Mesendoderm (in vitro differentiated cells): ENCODE data around the gene TCEAL9.

Experiments
- DNase-seq: peaks from one replicate; pipeline ENCODE4 v3.0.0; 2013
- H2AK5ac ChIP-seq: 2 replicates; pipeline ENCODE4 v1.6.1; 2013; ENCODE audit warnings: low read length, inconsistent platforms
- H2BK120ac ChIP-seq: 2 replicates; pipeline ENCODE4 v1.6.1; 2013; ENCODE audit warnings: low read depth, mild to moderate bottlenecking, low read length, moderate library complexity, mixed read lengths
- H2BK15ac ChIP-seq: replicated peaks from 2 replicates; pipeline ENCODE4 v1.6.1; 2013; ENCODE audit warnings: low read depth, mild to moderate bottlenecking, moderate library complexity
- H2BK5ac ChIP-seq: 2 replicates; pipeline ENCODE4 v1.6.1; 2013; ENCODE audit warnings: low read length, inconsistent platforms
- H3K18ac ChIP-seq: 2 replicates; pipeline ENCODE4 v1.6.1; 2013; ENCODE audit warnings: mild to moderate bottlenecking, low read length, mixed read lengths
- H3K23ac ChIP-seq: one replicate; pipeline ENCODE4 v1.6.1; 2013; ENCODE audit warnings: low read length
- H3K27ac ChIP-seq: 2 replicates; pipeline ENCODE4 v1.5.1; 2013; ENCODE audit warnings: low read depth, mild to moderate bottlenecking, inconsistent platforms, low read length, moderate library complexity
- H3K27me3 ChIP-seq: 2 replicates; pipeline ENCODE4 v1.6.1; 2013; ENCODE audit warnings: low read length, control low read depth, mild to moderate bottlenecking, inconsistent platforms; ENCODE audit not compliant: insufficient read depth, poor library complexity
- H3K36me3 ChIP-seq: 2 replicates; pipeline ENCODE4 v1.6.1; 2013; ENCODE audit warnings: low read length, inconsistent platforms; ENCODE audit not compliant: control insufficient read depth, insufficient read depth
- H3K4ac ChIP-seq: one replicate; pipeline ENCODE4 v1.6.1; 2013; ENCODE audit warnings: low read depth, mild to moderate bottlenecking, low read length, moderate library complexity
- H3K4me1 ChIP-seq: 2 replicates; pipeline ENCODE4 v1.6.1; 2013; ENCODE audit warnings: low read depth, low read length, inconsistent platforms; ENCODE audit not compliant: control insufficient read depth
- H3K4me2 ChIP-seq: 2 replicates; pipeline ENCODE4 v1.6.1; 2013; ENCODE audit warnings: low read length
- H3K4me3 ChIP-seq: 2 replicates; pipeline ENCODE4 v1.5.1; 2013; ENCODE audit warnings: mild to moderate bottlenecking, low read length
- H3K56ac ChIP-seq: one replicate; pipeline ENCODE4 v1.6.1; 2013; ENCODE audit warnings: low read length
- H3K79me1 ChIP-seq: 2 replicates; pipeline ENCODE4 v1.6.1; 2013; ENCODE audit warnings: low read length, inconsistent platforms
- H3K79me2 ChIP-seq: 2 replicates; pipeline ENCODE4 v1.6.1; 2013; ENCODE audit warnings: mild to moderate bottlenecking, low read length; ENCODE audit not compliant: control insufficient read depth, insufficient read depth
- H3K9ac ChIP-seq: 2 replicates; pipeline ENCODE4 v1.6.1; 2013; ENCODE audit warnings: low read length, inconsistent platforms
- H4K5ac ChIP-seq: one replicate; pipeline ENCODE4 v1.6.1; 2013; ENCODE audit warnings: low read length
- H4K8ac ChIP-seq: one replicate; pipeline ENCODE4 v1.6.1; 2013; ENCODE audit warnings: low read depth, mild to moderate bottlenecking, control low read depth, low read length, moderate library complexity
- WGBS: extraction: QIAGEN DNeasy Blood & Tissue Kit; methylation state at CpG from one replicate; pipeline ENCODE4 v1.1.7; 2013; ENCODE audit warnings: low lambda C conversion rate, missing lambda C conversion rate; ENCODE audit not compliant: insufficient coverage; ENCODE audit errors: extremely low coverage; 5-methylcytosine and 5-hydroxymethylcytosine counted together

The TCEAL9 gene

GRCh38 chrX:103362474-103362873 lies 6.2 kb downstream of the TCEAL9 start:
- Histone ChIP-seq H3K56ac (no peak overlapping the region), H3K4me1 (no peaks in the 10 kb centered on the region), H2BK5ac (no peak overlapping the region), H3K27me3 (no peaks in the 10 kb centered on the region), H3K4me3 (no peak overlapping the region), H3K9ac (no peak overlapping the region), H2AK5ac (no peak overlapping the region), H2BK15ac (no peak overlapping the region), H3K79me1 (no peaks in the 10 kb centered on the region), H3K23ac (no peak overlapping the region), H4K5ac (no peak overlapping the region), H3K36me3 (no peaks in the 10 kb centered on the region), H3K79me2 (no peaks in the 10 kb centered on the region), H3K4ac (no peak overlapping the region), H3K27ac (no peak overlapping the region), H2BK120ac (no peak overlapping the region), H3K18ac (no peak overlapping the region), H3K4me2 (no peak overlapping the region), H4K8ac (no peak overlapping the region)
- peak; percentile 89 for DNase-seq
- no CpG with 5 or more reads among the region's 1 CpG for WGBS

GRCh38 chrX:103363046-103363445 lies 6.7 kb downstream of the TCEAL9 start:
- Histone ChIP-seq H3K27ac (no peak overlapping the region), H2BK5ac (no peak overlapping the region), H3K36me3 (no peaks in the 10 kb centered on the region), H4K8ac (no peak overlapping the region), H3K79me2 (no peaks in the 10 kb centered on the region), H4K5ac (no peak overlapping the region), H3K23ac (no peak overlapping the region), H3K4ac (no peak overlapping the region), H2BK15ac (no peak overlapping the region), H2BK120ac (no peak overlapping the region), H3K56ac (no peak overlapping the region), H3K4me2 (no peak overlapping the region), H3K4me3 (no peak overlapping the region), H3K9ac (no peak overlapping the region), H3K79me1 (no peaks in the 10 kb centered on the region), H3K18ac (no peak overlapping the region), H3K27me3 (no peaks in the 10 kb centered on the region), H2AK5ac (no peak overlapping the region), H3K4me1 (no peaks in the 10 kb centered on the region)
- WGBS = no CpG with 5 or more reads among the region's 2 CpGs
- DNase-seq = no peak

GRCh38 chrX:103367502-103367901 lies 11.2 kb downstream of the TCEAL9 start:
- Histone ChIP-seq H2AK5ac (no peak overlapping the region), H4K8ac (no peak overlapping the region), H3K9ac (no peak overlapping the region), H3K79me1 (no peaks in the 10 kb centered on the region), H3K27ac (no peak overlapping the region), H3K18ac (no peak overlapping the region), H3K23ac (no peak overlapping the region), H2BK120ac (no peak overlapping the region), H3K4ac (no peak overlapping the region), H3K4me1 (no peaks in the 10 kb centered on the region), H3K56ac (no peak overlapping the region), H3K4me3 (no peak overlapping the region), H3K79me2 (no peaks in the 10 kb centered on the region), H3K4me2 (no peak overlapping the region), H3K27me3 (no peaks in the 10 kb centered on the region), H2BK15ac (no peak overlapping the region), H4K5ac (no peak overlapping the region), H3K36me3 (no peaks in the 10 kb centered on the region), H2BK5ac (no peak overlapping the region)
- DNase-seq = peak; percentile 39
- no CpG with 5 or more reads among the region's 1 CpG for WGBS

GRCh38 chrX:103369479-103369878 lies 13.2 kb downstream of the TCEAL9 start:
- no peak overlapping the region for H3K27ac ChIP-seq
- H2BK15ac ChIP-seq = no peak overlapping the region
- no peak overlapping the region for H2AK5ac ChIP-seq
- H3K79me2 ChIP-seq = no peaks in the 10 kb centered on the region
- no peaks in the 10 kb centered on the region for H3K4me1 ChIP-seq
- no peaks in the 10 kb centered on the region for H3K79me1 ChIP-seq
- H3K9ac ChIP-seq = no peak overlapping the region
- H3K18ac ChIP-seq = no peak overlapping the region
- H2BK120ac ChIP-seq = no peak overlapping the region
- H2BK5ac ChIP-seq = no peak overlapping the region
- H3K4me3 ChIP-seq = no peak overlapping the region
- no peaks in the 10 kb centered on the region for H3K36me3 ChIP-seq
- no peak overlapping the region for H4K8ac ChIP-seq
- H3K23ac ChIP-seq = no peak overlapping the region
- no peaks in the 10 kb centered on the region for H3K27me3 ChIP-seq
- H4K5ac ChIP-seq = no peak overlapping the region
- no peak for DNase-seq
- no peak overlapping the region for H3K56ac ChIP-seq
- H3K4me2 ChIP-seq = no peak overlapping the region
- no peak overlapping the region for H3K4ac ChIP-seq

- Histone ChIP-seq H3K27me3 (no peaks in the 10 kb centered on the region), H3K18ac (no peak overlapping the region), H3K4me3 (no peak overlapping the region), H3K4ac (no peak overlapping the region), H3K9ac (no peak overlapping the region), H3K4me2 (no peak overlapping the region), H3K27ac (no peak overlapping the region), H2AK5ac (no peak overlapping the region), H2BK5ac (no peak overlapping the region), H3K23ac (no peak overlapping the region), H3K4me1 (no peaks in the 10 kb centered on the region), H3K79me2 (peaks cover 2% of the 10 kb centered on the region), H3K56ac (no peak overlapping the region), H3K79me1 (no peaks in the 10 kb centered on the region), H2BK15ac (no peak overlapping the region), H3K36me3 (no peaks in the 10 kb centered on the region), H4K8ac (no peak overlapping the region), H2BK120ac (no peak overlapping the region), H4K5ac (no peak overlapping the region)
- no CpG with 5 or more reads among the region's 2 CpGs for WGBS
- no peak for DNase-seq
These were observed 16.6 kb downstream of the TCEAL9 start for GRCh38 chrX:103372886-103373285.

GRCh38 chrX:103373581-103373980 lies 17.3 kb downstream of the TCEAL9 start:
- no peak overlapping the region for H3K27ac ChIP-seq
- no peak overlapping the region for H3K23ac ChIP-seq
- no peak overlapping the region for H3K56ac ChIP-seq
- no peak overlapping the region for H3K4me2 ChIP-seq
- H3K4me3 ChIP-seq = no peak overlapping the region
- no peak overlapping the region for H4K5ac ChIP-seq
- peaks cover 2% of the 10 kb centered on the region for H3K79me2 ChIP-seq
- H3K18ac ChIP-seq = no peak overlapping the region
- no peak for DNase-seq
- H2BK15ac ChIP-seq = no peak overlapping the region
- no peak overlapping the region for H2BK120ac ChIP-seq
- H3K4me1 ChIP-seq = no peaks in the 10 kb centered on the region
- peaks cover 1% of the 10 kb centered on the region for H3K36me3 ChIP-seq
- no peak overlapping the region for H4K8ac ChIP-seq
- no peak overlapping the region for H3K9ac ChIP-seq
- H2BK5ac ChIP-seq = no peak overlapping the region
- H3K27me3 ChIP-seq = no peaks in the 10 kb centered on the region
- H3K4ac ChIP-seq = no peak overlapping the region
- WGBS = no CpG with 5 or more reads among the region's 3 CpGs
- H3K79me1 ChIP-seq = no peaks in the 10 kb centered on the region
- no peak overlapping the region for H2AK5ac ChIP-seq
